Mesenchymal stem cell (in vitro differentiated cells and primary cell): ENCODE data around the gene AK4. TPM values are rescaled to one million over a fixed set of nuclear protein-coding genes. Genes with fewer than 3 reads are reported as not detected.

Experiments used
- DNase-seq: peaks from one replicate; pipeline ENCODE4 v3.0.0-alpha.2; 2013
- H2AFZ ChIP-seq: one replicate; pipeline ENCODE4 v1.6.1; 2013; ENCODE audit warnings: low read depth, mild to moderate bottlenecking, control low read depth, inconsistent platforms, low read length, moderate library complexity
- H2AK5ac ChIP-seq: 2 replicates; pipeline ENCODE4 v1.6.1; 2013; ENCODE audit warnings: low read length, moderate library complexity, mild to moderate bottlenecking, inconsistent platforms; ENCODE audit not compliant: severe bottlenecking
- H2BK120ac ChIP-seq: one replicate; pipeline ENCODE4 v1.6.1; 2013; ENCODE audit warnings: low read depth, mild to moderate bottlenecking, inconsistent platforms, low read length, moderate library complexity
- H2BK12ac ChIP-seq, 2 experiments: one replicate each; pipeline ENCODE4 v1.6.1; 2013; ENCODE audit warnings: inconsistent platforms in 2 of 2, low read length in 2 of 2, mild to moderate bottlenecking in 2 of 2, moderate library complexity in 2 of 2, control low read depth in 1 of 2
- H2BK15ac ChIP-seq: one replicate; pipeline ENCODE4 v1.6.1; 2013; ENCODE audit warnings: mild to moderate bottlenecking, low read depth, inconsistent platforms; ENCODE audit not compliant: poor library complexity, severe bottlenecking
- H2BK5ac ChIP-seq: 2 replicates; pipeline ENCODE4 v1.6.1; 2013; ENCODE audit warnings: low read depth, mild to moderate bottlenecking, low read length, control low read depth, inconsistent platforms; ENCODE audit not compliant: poor library complexity, severe bottlenecking
- H3K14ac ChIP-seq, 2 experiments: one replicate each; pipeline ENCODE4 v1.6.1; 2013; ENCODE audit warnings: inconsistent platforms in 2 of 2, low read length in 2 of 2, control low read depth in 1 of 2, mild to moderate bottlenecking in 1 of 2, moderate library complexity in 1 of 2
- H3K18ac ChIP-seq, 2 experiments: one replicate each; pipeline ENCODE4 v1.6.1; 2013; ENCODE audit warnings: inconsistent platforms in 2 of 2, low read length in 2 of 2, control low read depth in 1 of 2, low read depth in 1 of 2, mild to moderate bottlenecking in 1 of 2
- H3K23ac ChIP-seq, 2 experiments: one replicate each; pipeline ENCODE4 v1.6.1; 2013; ENCODE audit warnings: inconsistent platforms in 2 of 2, low read length in 2 of 2, mild to moderate bottlenecking in 2 of 2, moderate library complexity in 2 of 2, control low read depth in 1 of 2
- H3K27ac ChIP-seq: 2 replicates; pipeline ENCODE4 v1.5.1; 2013; ENCODE audit warnings: mild to moderate bottlenecking, moderate library complexity, low read length, control low read depth, inconsistent platforms; ENCODE audit not compliant: poor library complexity, severe bottlenecking
- H3K27me3 ChIP-seq, 2 experiments: 2 replicates each; pipeline versions ENCODE4 v1.6.1 to v1.7.0; 2013; ENCODE audit warnings: low read length in 2 of 2, mild to moderate bottlenecking in 2 of 2, moderate library complexity in 2 of 2, control low read depth in 1 of 2, inconsistent platforms in 1 of 2; ENCODE audit not compliant: control insufficient read depth in 1 of 2, insufficient read depth in 1 of 2
- H3K36me3 ChIP-seq, 2 experiments: 2 replicates each; pipeline versions ENCODE4 v1.6.1 to v1.7.0; 2013; ENCODE audit warnings: low read length in 2 of 2, control low read depth in 1 of 2, inconsistent platforms in 1 of 2, low read depth in 1 of 2, mild to moderate bottlenecking in 1 of 2; ENCODE audit not compliant: insufficient read depth in 2 of 2, control insufficient read depth in 1 of 2
- H3K4ac ChIP-seq, 2 experiments: one replicate each; pipeline ENCODE4 v1.6.1; 2013; ENCODE audit warnings: inconsistent platforms in 2 of 2, low read length in 2 of 2, mild to moderate bottlenecking in 2 of 2, moderate library complexity in 2 of 2, control low read depth in 1 of 2, low read depth in 1 of 2
- H3K4me1 ChIP-seq: 2 replicates; pipeline ENCODE4 v1.6.1; 2013; ENCODE audit warnings: low read depth, low read length, control low read depth; ENCODE audit not compliant: control insufficient read depth, insufficient read depth
- H3K4me2 ChIP-seq: 2 replicates; pipeline ENCODE4 v1.6.1; 2013; ENCODE audit warnings: low read length, mild to moderate bottlenecking, inconsistent platforms; ENCODE audit not compliant: poor library complexity, severe bottlenecking
- H3K4me3 ChIP-seq, 2 experiments: 2 replicates each; pipeline versions ENCODE4 v1.5.1 to v1.7.0; 2013; ENCODE audit warnings: low read length in 2 of 2, mild to moderate bottlenecking in 2 of 2, control low read depth in 1 of 2, low read depth in 1 of 2; ENCODE audit not compliant: insufficient read depth in 1 of 2
- H3K79me1 ChIP-seq: replicated peaks from 2 replicates; pipeline ENCODE4 v1.6.1; 2013; ENCODE audit warnings: mild to moderate bottlenecking, control low read depth, low read length, inconsistent platforms; ENCODE audit not compliant: poor library complexity, severe bottlenecking
- H3K9ac ChIP-seq: 2 replicates; pipeline ENCODE4 v1.7.0; 2013; ENCODE audit warnings: mild to moderate bottlenecking, low read length, moderate library complexity
- H3K9me3 ChIP-seq: 2 replicates; pipeline ENCODE4 v1.7.0; 2013; ENCODE audit warnings: mild to moderate bottlenecking, low read length; ENCODE audit not compliant: control insufficient read depth
- H4K8ac ChIP-seq: one replicate; pipeline ENCODE4 v1.6.1; 2013; ENCODE audit warnings: inconsistent platforms, mild to moderate bottlenecking, low read length, moderate library complexity
- H4K91ac ChIP-seq: one replicate; pipeline ENCODE4 v1.6.1; 2013; ENCODE audit warnings: mild to moderate bottlenecking, low read length, inconsistent platforms
- WGBS: methylation state at CpG from one replicate; pipeline ENCODE4 v1.1.7; 2013; ENCODE audit warnings: mixed read lengths; 5-methylcytosine and 5-hydroxymethylcytosine counted together
- small RNA-seq: library from polyadenylated mRNA; stranded (forward); fragments of <200 nt; extraction: miRNeasy Mini kit (QIAGEN cat#:217004); gene quantifications from one replicate; pipeline ENCODE3, GENCODE V24; 2013; ENCODE audit warnings: low read depth

Gene AK4

DNA sequence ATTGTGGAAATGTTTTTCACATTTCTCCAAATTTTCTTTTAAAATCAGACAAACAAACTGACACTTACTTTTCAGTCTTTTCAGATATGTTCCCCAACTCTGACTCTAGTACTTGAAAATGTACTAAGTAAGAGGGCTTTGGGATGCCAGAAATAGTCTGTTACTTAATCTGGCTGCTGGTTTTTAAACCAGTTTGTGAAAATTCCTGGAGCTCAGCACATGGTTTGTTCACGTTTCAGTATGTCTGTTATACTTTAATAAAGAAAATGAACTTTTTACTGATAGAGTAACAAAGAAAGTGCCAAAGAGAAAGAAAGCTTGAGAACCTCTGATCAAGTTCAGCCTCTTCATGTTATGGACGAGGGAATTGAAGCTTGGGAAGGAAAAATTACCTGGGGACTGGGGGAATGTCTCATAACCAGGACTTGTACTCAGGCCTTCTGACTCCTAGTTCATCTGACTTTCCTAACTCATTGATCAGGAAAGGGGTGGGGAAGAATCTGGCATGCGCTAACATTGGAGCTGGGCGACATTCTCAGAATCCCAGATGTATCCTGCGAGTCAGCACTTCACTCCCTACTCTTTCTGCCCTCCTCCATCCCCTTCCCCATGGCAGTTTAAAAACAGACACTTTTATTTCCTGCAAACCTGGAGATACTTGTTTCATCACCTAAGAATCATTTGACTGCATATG lies 130.5 kb downstream of the AK4 start:
- Histone ChIP-seq H3K18ac (no peak overlapping the region), H2BK12ac (no peak overlapping the region), H3K9ac (no peak overlapping the region), H2BK5ac (no peak overlapping the region), H4K91ac (no peak overlapping the region), H3K79me1 (peaks cover 4% of the 10 kb centered on the region), H3K27me3 (no peaks in the 10 kb centered on the region), H3K4me2 (no peak overlapping the region), H3K14ac (no peak overlapping the region), H3K23ac (no peak overlapping the region), H3K9me3 (no peaks in the 10 kb centered on the region), H2BK15ac (no peak overlapping the region), H3K36me3 (no peaks in the 10 kb centered on the region), H3K27ac (no peak overlapping the region), H3K4ac (no peak overlapping the region), H3K4me1 (peaks cover 8% of the 10 kb centered on the region), H2AFZ (no peak overlapping the region), H2AK5ac (no peak overlapping the region), H4K8ac (no peak overlapping the region), H3K4me3 (no peak overlapping the region), H2BK120ac (no peak overlapping the region)
- WGBS: 50% methylated on average over 4 of the region's 5 CpGs
- DNase-seq: peak; percentile 20

DNA sequence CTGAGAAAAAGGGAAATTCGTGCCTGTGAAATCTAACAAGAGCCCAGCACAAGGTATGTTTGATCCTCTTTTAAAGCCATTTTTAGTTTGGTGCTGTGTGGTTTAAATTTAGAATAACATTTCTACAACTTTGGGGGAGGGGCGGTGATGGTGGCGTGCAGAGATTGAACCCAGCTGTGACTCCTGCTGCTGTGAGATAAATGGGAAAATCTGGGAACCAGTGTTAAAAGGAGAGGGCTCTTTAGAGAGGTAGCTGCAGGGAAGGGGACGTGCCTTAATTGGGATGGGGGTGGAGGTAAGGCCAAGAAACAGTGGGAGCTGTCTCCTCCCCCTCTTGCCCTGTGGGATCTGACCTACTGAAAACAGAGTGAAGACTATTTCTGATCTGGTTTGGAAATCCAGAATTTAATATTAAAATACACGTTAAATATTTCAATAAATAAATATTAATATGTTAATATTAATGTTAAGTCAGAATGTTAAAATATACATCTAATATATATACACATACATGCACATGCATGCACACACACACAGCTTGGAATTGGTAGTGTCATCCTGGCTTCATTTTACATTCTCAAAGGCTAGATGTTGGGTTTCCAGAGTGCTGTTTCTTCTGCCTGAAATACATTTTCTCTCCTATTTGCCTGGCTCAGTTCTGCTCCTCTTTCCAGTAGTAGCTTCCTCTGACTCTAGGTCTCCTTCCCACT lies 131.2 kb downstream of the AK4 start:
- 29% methylated on average over 4 of the region's 5 CpGs for WGBS
- no peak overlapping the region for H2BK5ac ChIP-seq

More for the DNA sequence above, 131.2 kb downstream of the AK4 start:
- no peak overlapping the region for H3K4ac ChIP-seq
- no peak overlapping the region for H3K27ac ChIP-seq
- H4K91ac ChIP-seq: no peak overlapping the region
- no peak overlapping the region for H3K9ac ChIP-seq
- peaks cover 4% of the 10 kb centered on the region for H3K79me1 ChIP-seq
- no peak overlapping the region for H2AK5ac ChIP-seq
- no peak overlapping the region for H3K4me2 ChIP-seq
- H3K18ac ChIP-seq: no peak overlapping the region
- H3K36me3 ChIP-seq: no peaks in the 10 kb centered on the region
- no peak overlapping the region for H3K14ac ChIP-seq
- H2BK12ac ChIP-seq: no peak overlapping the region
- peaks cover 8% of the 10 kb centered on the region for H3K4me1 ChIP-seq
- H3K23ac ChIP-seq: no peak overlapping the region
- H3K27me3 ChIP-seq: no peaks in the 10 kb centered on the region
- H2BK15ac ChIP-seq: no peak overlapping the region
- no peak overlapping the region for H3K4me3 ChIP-seq
- peak; percentile 17 for DNase-seq
- no peak overlapping the region for H2BK120ac ChIP-seq
- H4K8ac ChIP-seq: no peak overlapping the region
- no peak overlapping the region for H2AFZ ChIP-seq
- no peaks in the 10 kb centered on the region for H3K9me3 ChIP-seq

Small RNAs within 50 kb of the gene (small RNA-seq; reads per million reads assigned to genes)
- gene RPS29P7: not detected
